Peyer's patch (tissue), 4 donors: ENCODE measurements around the gene SMC3. TPM values are rescaled to one million over a fixed set of nuclear protein-coding genes. Genes with fewer than 3 reads are reported as not detected.
"Not testable (repeated sequence)": the region's sequence is repeated elsewhere in the genome, so short reads cannot be mapped to it uniquely, and the experiment has no call there.

Source experiments
- DNase-seq, 3 donors: peaks; one replicate each; pipeline ENCODE4 v3.0.0-alpha.2; 2017 to 2019
- H3K27ac ChIP-seq, 4 donors: fragments of 200-600 bp; sonication (generic); one replicate each; pipeline ENCODE4 v1.5.1; 2016 to 2019
- H3K27me3 ChIP-seq, 2 donors: fragments of 200-600 bp; sonication (generic); one replicate each; pipeline ENCODE4 v1.5.1; 2019
- H3K36me3 ChIP-seq, 3 donors: fragments of 200-600 bp; sonication (generic); one replicate each; pipeline ENCODE4 v1.5.1; 2016 to 2019
- H3K4me1 ChIP-seq, 4 donors: fragments of 200-600 bp; sonication (generic); one replicate each; pipeline ENCODE4 v1.5.1; 2016 to 2019
- H3K4me3 ChIP-seq, 4 donors: fragments of 200-600 bp; sonication (generic); 1 replicate in 3 of 4; 2 replicates in 1 of 4; pipeline ENCODE4 v1.5.1; 2016 to 2019; ENCODE audit warnings: mild to moderate bottlenecking in 1 of 4
- H3K9me3 ChIP-seq, 4 donors: fragments of 200-600 bp; sonication (generic); one replicate each; pipeline ENCODE4 v1.5.1; 2016 to 2019; ENCODE audit warnings: mild to moderate bottlenecking in 1 of 4
- POLR2A ChIP-seq, 2 donors: fragments of 450-650 bp; IDR thresholded peaks; one replicate each; pipeline ENCODE4 v1.5.1; 2017; ENCODE audit warnings: antibody characterized with exemption in 2 of 2, mild to moderate bottlenecking in 2 of 2, moderate library complexity in 2 of 2
- total RNA-seq, 4 donors: library from RNA; depleted of rRNA; stranded (reverse); fragments of >200 nt; gene quantifications; one replicate each; pipeline ENCODE4 v1.1.0, GENCODE V29; 2016
- TF ChIP-seq, protein P1 (sequence below), 6 experiments: fragments of 450-650 bp in 4 of 6; fragments of 200-600 bp in 2 of 6; sonication (generic) in 1 of 6; IDR thresholded peaks; one replicate each; pipeline ENCODE4 v1.5.1; 2017 to 2019; ENCODE audit warnings: antibody characterized with exemption in 6 of 6, mild to moderate bottlenecking in 3 of 6, moderate library complexity in 1 of 6

Gene SMC3
- total RNA-seq, 4 donors from 2014 or later, result 21.9 to 37.1 (median 33.0) TPM

DNA sequence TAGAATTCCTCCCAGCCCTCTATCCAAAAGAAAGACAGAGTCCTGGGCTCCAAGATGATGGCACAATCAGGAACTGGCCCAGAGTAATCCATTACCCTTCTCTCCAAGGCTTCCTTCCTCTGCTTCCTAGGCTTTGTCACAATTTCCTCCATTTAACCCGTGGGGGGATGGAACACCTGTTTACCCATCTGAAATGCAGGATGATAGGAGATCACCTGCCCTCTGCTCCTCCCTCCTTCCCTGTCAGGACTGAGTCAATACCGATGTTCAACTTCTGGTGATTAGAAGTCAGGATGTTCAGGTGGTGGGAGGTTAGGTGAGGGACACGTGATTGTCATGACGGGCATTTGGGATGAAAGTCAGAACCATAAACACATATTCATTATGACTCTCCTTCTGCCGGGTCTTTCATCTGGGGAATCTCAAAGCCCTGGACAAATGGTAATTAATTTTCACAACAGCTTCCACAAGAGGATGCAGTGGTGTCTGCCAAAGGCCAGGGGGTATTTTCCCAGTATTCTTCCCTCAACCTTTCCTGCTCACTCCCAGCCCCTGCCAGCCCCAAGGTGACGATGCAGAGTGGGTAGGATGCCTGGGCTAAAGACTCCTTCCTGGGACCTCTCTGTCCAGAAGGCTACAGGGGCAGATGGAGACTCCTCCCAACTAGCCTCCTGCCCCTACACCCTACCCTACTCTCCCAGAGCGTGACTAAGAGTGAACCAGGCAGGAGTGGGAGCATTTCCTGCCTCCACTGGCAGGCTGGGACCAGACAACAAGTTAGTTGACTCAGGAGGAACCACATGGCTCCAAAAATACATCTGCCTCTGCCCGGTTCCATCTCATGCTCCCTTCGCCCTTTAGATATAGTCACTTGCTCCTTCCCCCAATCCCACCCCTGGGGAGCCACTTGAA is 41.9 kb upstream of the SMC3 start:
- no peaks in the 10 kb centered on the region for H3K36me3 ChIP-seq
- TF ChIP-seq, protein P1, sequence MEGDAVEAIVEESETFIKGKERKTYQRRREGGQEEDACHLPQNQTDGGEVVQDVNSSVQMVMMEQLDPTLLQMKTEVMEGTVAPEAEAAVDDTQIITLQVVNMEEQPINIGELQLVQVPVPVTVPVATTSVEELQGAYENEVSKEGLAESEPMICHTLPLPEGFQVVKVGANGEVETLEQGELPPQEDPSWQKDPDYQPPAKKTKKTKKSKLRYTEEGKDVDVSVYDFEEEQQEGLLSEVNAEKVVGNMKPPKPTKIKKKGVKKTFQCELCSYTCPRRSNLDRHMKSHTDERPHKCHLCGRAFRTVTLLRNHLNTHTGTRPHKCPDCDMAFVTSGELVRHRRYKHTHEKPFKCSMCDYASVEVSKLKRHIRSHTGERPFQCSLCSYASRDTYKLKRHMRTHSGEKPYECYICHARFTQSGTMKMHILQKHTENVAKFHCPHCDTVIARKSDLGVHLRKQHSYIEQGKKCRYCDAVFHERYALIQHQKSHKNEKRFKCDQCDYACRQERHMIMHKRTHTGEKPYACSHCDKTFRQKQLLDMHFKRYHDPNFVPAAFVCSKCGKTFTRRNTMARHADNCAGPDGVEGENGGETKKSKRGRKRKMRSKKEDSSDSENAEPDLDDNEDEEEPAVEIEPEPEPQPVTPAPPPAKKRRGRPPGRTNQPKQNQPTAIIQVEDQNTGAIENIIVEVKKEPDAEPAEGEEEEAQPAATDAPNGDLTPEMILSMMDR (IDR thresholded peaks at IDR 0.05), result no peak
- no peak for TF ChIP-seq POLR2A (IDR thresholded peaks at IDR 0.05)
- H3K4me1 ChIP-seq, result peaks cover 0 to 12% (median 2%) of the 10 kb centered on the region in 4 donors
- H3K27ac ChIP-seq, result no peak overlapping the region
- no peak for DNase-seq
- H3K27me3 ChIP-seq, result no peaks in the 10 kb centered on the region
- H3K9me3 ChIP-seq, result no peaks in the 10 kb centered on the region
- H3K4me3 ChIP-seq, result no peak overlapping the region

DNA sequence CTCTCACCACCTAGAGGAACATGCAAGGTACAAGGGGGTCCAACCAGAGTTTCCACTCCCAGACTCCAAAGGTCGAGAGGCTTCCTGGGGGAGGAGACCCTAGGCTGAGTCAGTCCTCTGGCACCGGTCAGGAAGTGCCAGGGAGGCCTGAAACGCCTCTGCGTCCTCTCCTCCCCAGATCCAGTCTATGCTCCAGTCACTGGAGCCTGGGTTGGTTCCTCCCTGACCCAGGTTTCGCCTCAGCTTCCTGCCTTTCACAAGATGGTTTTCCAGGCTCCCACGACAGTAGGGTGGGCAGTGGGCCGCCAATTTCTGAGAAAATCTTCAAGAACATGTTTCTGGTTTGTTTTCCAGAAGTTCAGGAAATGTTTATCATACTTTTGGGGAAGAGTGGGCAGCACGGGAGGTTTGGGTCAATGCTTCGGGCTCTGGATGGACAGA is 39.7 kb upstream of the SMC3 start:
- Histone ChIP-seq H3K4me1 (peaks cover 0 to 8% (median 0%) of the 10 kb centered on the region in 4 donors), H3K36me3 (no peaks in the 10 kb centered on the region), H3K27ac (no peak overlapping the region), H3K27me3 (no peaks in the 10 kb centered on the region), H3K9me3 (no peaks in the 10 kb centered on the region), H3K4me3 (no peak overlapping the region)
- TF ChIP-seq POLR2A (IDR thresholded peaks at IDR 0.05), result no peak
- TF ChIP-seq, protein P1 (IDR thresholded peaks at IDR 0.05), result no peak
- no peak for DNase-seq

DNA sequence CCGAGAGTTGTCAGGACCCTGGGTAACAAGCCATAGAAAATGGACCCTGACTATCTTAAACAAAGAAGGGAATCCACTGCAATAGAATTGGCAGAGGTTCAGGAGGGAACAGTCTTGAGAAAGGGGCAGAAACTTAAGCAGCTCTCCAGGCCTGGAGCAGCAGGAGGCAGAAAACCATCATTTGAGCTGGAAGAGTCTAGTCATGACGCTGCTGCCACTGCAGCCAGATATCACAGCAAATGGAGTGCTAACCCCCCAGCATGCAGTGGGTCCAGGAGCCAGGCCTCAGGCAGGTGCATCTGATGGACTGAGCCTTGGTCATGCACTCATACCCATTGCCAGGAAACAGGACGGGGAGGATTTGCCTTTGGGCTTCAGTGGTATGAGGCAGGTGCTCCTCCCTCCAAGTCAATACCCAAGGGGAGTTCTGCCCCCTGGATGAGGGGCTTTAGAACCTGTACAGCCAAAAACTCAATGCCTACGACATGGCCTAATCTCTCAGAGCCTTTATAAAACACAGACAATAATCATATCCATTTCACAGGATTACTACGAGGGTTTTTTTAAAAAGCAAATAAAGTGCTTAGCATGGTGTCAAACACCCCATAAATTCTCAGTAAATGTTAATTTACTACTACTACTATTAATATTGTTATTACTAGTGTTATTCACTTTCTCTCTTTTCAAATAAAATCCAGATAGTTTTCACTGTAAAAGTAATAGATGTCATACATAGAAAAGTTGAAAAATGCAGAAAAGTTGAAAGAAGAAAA is 39.1 kb upstream of the SMC3 start:
- no peak for DNase-seq
- Histone ChIP-seq H3K4me1 (peaks cover 0 to 7% (median 0%) of the 10 kb centered on the region in 4 donors), H3K27me3 (no peaks in the 10 kb centered on the region), H3K27ac (no peak overlapping the region), H3K9me3 (no peaks in the 10 kb centered on the region), H3K36me3 (no peaks in the 10 kb centered on the region), H3K4me3 (no peak overlapping the region)
- TF ChIP-seq POLR2A (IDR thresholded peaks at IDR 0.05), result no peak
- TF ChIP-seq, protein P1 (IDR thresholded peaks at IDR 0.05), result no peak

DNA sequence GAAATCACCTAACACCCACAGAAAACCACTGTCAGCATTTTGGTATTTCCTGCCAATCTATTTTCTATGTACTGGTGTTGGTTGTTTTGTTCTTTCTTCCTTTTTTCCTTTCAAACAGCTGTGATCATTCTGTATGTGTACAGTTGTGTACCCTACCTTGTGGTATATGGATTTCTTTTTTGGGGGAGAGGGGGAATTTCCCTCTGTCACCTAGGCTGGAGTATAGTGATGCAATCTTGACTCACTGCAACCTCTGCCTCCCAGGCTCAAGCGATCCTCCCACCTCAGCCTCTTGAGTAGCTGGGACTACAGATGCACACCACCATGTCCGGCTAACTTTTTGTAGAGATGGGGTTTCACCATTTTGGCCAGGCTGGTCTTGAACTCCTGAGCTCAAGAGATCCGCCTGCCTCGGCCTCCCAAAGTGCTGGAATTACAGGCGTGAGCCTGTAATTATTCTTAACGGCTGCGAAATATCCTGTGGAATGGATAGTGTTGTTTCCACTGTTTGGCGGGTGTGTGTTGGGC is 38.4 kb upstream of the SMC3 start:
- not testable (repeated sequence) for H3K36me3 ChIP-seq, H3K4me3 ChIP-seq, H3K9me3 ChIP-seq, H3K27me3 ChIP-seq, H3K4me1 ChIP-seq, DNase-seq, H3K27ac ChIP-seq

DNA sequence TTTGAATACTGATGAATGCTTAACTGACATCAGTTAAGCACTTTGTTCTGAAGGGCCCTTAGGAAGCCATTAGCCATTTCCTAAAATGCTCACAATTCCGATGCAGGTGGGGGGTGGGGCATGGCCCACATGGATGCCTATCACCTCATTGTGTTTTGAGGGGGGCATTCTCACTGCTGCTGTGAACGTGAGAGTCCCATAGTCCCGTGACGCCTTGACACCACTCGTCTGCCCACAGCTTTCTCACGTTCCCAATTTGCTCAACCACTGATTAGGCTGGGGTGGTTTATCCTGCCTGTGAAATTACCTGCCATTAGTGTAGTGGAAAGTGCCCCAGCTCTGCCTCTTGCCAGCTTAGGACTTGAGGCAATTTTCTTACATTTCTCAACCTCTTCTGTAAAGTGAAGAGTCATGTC is 37.9 kb upstream of the SMC3 start:
- Histone ChIP-seq H3K4me1 (peaks cover 0 to 7% (median 0%) of the 10 kb centered on the region in 4 donors), H3K27ac (no peak overlapping the region), H3K9me3 (no peaks in the 10 kb centered on the region), H3K4me3 (no peak overlapping the region), H3K36me3 (no peaks in the 10 kb centered on the region), H3K27me3 (no peaks in the 10 kb centered on the region)
- no peak for DNase-seq
- TF ChIP-seq, protein P1 (IDR thresholded peaks at IDR 0.05), result no peak
- no peak for TF ChIP-seq POLR2A (IDR thresholded peaks at IDR 0.05)
